ENCODE measurements around the gene NUP85.

- TF ChIP-seq CTCF (IDR thresholded peaks at IDR 0.05; ENCODE audit: insufficient read depth, low read depth, low read length) (no peak), EZH2 (IDR thresholded peaks at IDR 0.05; ENCODE audit: insufficient read depth, low read length) (no peak)
These were observed 27.3 kb downstream of the NUP85 start for GRCh38 chr17:75232786-75233185.
